ENCODE results near the gene ABCG1.

Gene ABCG1

GRCh38 chr21:42338729-42339715 is 120.1 kb downstream of the ABCG1 start:
- H3K36me3 ChIP-seq (replicated peaks; ENCODE audit: insufficient read depth, low read length): no peaks in the 10 kb centered on the region
- H3K79me2 ChIP-seq (ENCODE audit: low read length): no peaks in the 10 kb centered on the region
- H3K27ac ChIP-seq (ENCODE audit: low read length): no peak overlapping the region
- no peak overlapping the region for H3K4me2 ChIP-seq (ENCODE audit: low read depth, low read length)
- no peaks in the 10 kb centered on the region for H3K4me1 ChIP-seq (ENCODE audit: low read length)
- no peak for DNase-seq
- H3K9me2 ChIP-seq (replicated peaks; ENCODE audit: insufficient read depth, low read length): no peaks in the 10 kb centered on the region
- no peaks in the 10 kb centered on the region for H4K20me1 ChIP-seq (ENCODE audit: insufficient read depth, low read length)
- H3K4me3 ChIP-seq (ENCODE audit: low read length): no peak overlapping the region
- no peaks in the 10 kb centered on the region for H3K9me3 ChIP-seq (replicated peaks; ENCODE audit: insufficient read depth, low read length)
- H3K9ac ChIP-seq (ENCODE audit: low read length): no peak overlapping the region
- peaks cover 83% of the 10 kb centered on the region for H3K27me3 ChIP-seq (replicated peaks; ENCODE audit: insufficient read depth, low read length)
- no peak overlapping the region for H2AFZ ChIP-seq (ENCODE audit: low read length)
- H3F3A ChIP-seq (ENCODE audit: insufficient read depth, low read length): no peaks in the 10 kb centered on the region
- TF ChIP-seq EZH2phosphoT487 (IDR thresholded peaks at IDR 0.05; ENCODE audit: low read length) (no peak), EZH2 (optimal IDR thresholded peaks at IDR 0.05; ENCODE audit: low read depth, low read length) (no peak), CTCF (IDR thresholded peaks at IDR 0.05; ENCODE audit: low read length) (no peak)

GRCh38 chr21:42340187-42341050 is 121.5 kb downstream of the ABCG1 start:
- no peaks in the 10 kb centered on the region for H3F3A ChIP-seq (ENCODE audit: insufficient read depth, low read length)
- H3K27ac ChIP-seq (ENCODE audit: low read length): no peak overlapping the region
- no peaks in the 10 kb centered on the region for H3K4me1 ChIP-seq (ENCODE audit: low read length)
- H3K9me3 ChIP-seq (replicated peaks; ENCODE audit: insufficient read depth, low read length): no peaks in the 10 kb centered on the region
- H3K9ac ChIP-seq (ENCODE audit: low read length): no peak overlapping the region
- no peak overlapping the region for H3K4me2 ChIP-seq (ENCODE audit: low read depth, low read length)
- peaks cover 83% of the 10 kb centered on the region for H3K27me3 ChIP-seq (replicated peaks; ENCODE audit: insufficient read depth, low read length)
- H2AFZ ChIP-seq (ENCODE audit: low read length): no peak overlapping the region
- no peaks in the 10 kb centered on the region for H3K36me3 ChIP-seq (replicated peaks; ENCODE audit: insufficient read depth, low read length)
- H3K4me3 ChIP-seq (ENCODE audit: low read length): no peak overlapping the region
- no peaks in the 10 kb centered on the region for H4K20me1 ChIP-seq (ENCODE audit: insufficient read depth, low read length)
- DNase-seq: no peak
- no peaks in the 10 kb centered on the region for H3K9me2 ChIP-seq (replicated peaks; ENCODE audit: insufficient read depth, low read length)
- TF ChIP-seq CTCF (IDR thresholded peaks at IDR 0.05; ENCODE audit: low read length) (no peak), EZH2 (optimal IDR thresholded peaks at IDR 0.05; ENCODE audit: low read depth, low read length) (no peak), EZH2phosphoT487 (IDR thresholded peaks at IDR 0.05; ENCODE audit: low read length) (no peak)
- no peaks in the 10 kb centered on the region for H3K79me2 ChIP-seq (ENCODE audit: low read length)

GRCh38 chr21:42341776-42342542 is 123.0 kb downstream of the ABCG1 start:
- H3K9me3 ChIP-seq (replicated peaks; ENCODE audit: insufficient read depth, low read length): no peaks in the 10 kb centered on the region
- no peak overlapping the region for H3K27ac ChIP-seq (ENCODE audit: low read length)
- H3K79me2 ChIP-seq (ENCODE audit: low read length): no peaks in the 10 kb centered on the region

More at GRCh38 chr21:42341776-42342542, 123.0 kb downstream of the ABCG1 start:
- H2AFZ ChIP-seq (ENCODE audit: low read length): no peak overlapping the region
- no peak overlapping the region for H3K9ac ChIP-seq (ENCODE audit: low read length)
- no peak for TF ChIP-seq EZH2phosphoT487 (IDR thresholded peaks at IDR 0.05; ENCODE audit: low read length)
- TF ChIP-seq EZH2 (optimal IDR thresholded peaks at IDR 0.05; ENCODE audit: low read depth, low read length): no peak
- TF ChIP-seq CTCF (IDR thresholded peaks at IDR 0.05; ENCODE audit: low read length): no peak
- no peaks in the 10 kb centered on the region for H3F3A ChIP-seq (ENCODE audit: insufficient read depth, low read length)
- H3K36me3 ChIP-seq (replicated peaks; ENCODE audit: insufficient read depth, low read length): no peaks in the 10 kb centered on the region
- no peaks in the 10 kb centered on the region for H3K9me2 ChIP-seq (replicated peaks; ENCODE audit: insufficient read depth, low read length)
- H4K20me1 ChIP-seq (ENCODE audit: insufficient read depth, low read length): no peaks in the 10 kb centered on the region
- no peak for DNase-seq
- no peak overlapping the region for H3K4me3 ChIP-seq (ENCODE audit: low read length)
- peaks cover 83% of the 10 kb centered on the region for H3K27me3 ChIP-seq (replicated peaks; ENCODE audit: insufficient read depth, low read length)
- no peak overlapping the region for H3K4me2 ChIP-seq (ENCODE audit: low read depth, low read length)
- H3K4me1 ChIP-seq (ENCODE audit: low read length): no peaks in the 10 kb centered on the region
